Measurements from ENCODE around the gene TP53I11.

DNA sequence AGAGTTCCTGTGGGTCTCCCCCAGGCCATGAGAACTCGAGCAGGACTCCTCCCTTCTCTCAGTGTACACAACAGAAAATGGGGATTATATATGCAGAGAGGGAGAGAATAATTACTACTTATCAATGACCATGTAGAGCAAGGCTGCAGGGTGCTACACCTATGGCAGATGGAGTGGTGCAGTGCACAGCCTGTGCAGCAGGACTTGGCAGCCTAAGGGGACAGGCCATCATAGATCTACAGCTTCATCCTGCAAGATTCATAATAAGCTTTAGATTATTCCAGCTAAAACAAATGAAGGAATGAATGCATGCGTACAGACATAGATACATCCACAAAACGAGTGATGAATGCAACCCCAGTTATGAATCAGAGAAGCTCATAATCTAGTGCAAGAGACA, 8.4 kb upstream of the TP53I11 start:
- TF ChIP-seq TAF1 (IDR thresholded peaks at IDR 0.05; ENCODE audit: low read depth) (no peak), CREB1 (IDR thresholded peaks at IDR 0.05; ENCODE audit: low read depth) (no peak), REST (IDR thresholded peaks at IDR 0.05; ENCODE audit: low read depth) (no peak), FOXM1 (IDR thresholded peaks at IDR 0.05; ENCODE audit: borderline replicate concordance, low read depth) (no peak), RAD21 (IDR thresholded peaks at IDR 0.05; ENCODE audit: low read depth) (no peak), ZBTB7A (IDR thresholded peaks at IDR 0.05; ENCODE audit: low read depth) (no peak), EP300 (IDR thresholded peaks at IDR 0.05; ENCODE audit: borderline replicate concordance) (no peak), YY1 (IDR thresholded peaks at IDR 0.05; ENCODE audit: low read depth) (no peak), USF1 (IDR thresholded peaks at IDR 0.05) (no peak), MAX (IDR thresholded peaks at IDR 0.05) (no peak), TCF12 (IDR thresholded peaks at IDR 0.05; ENCODE audit: low read depth) (no peak), CEBPB (IDR thresholded peaks at IDR 0.05) (no peak)

All from Ishikawa (cell line).